H1 (cell line): ENCODE measurements around the gene ELOVL1. TPM values are rescaled to one million over a fixed set of nuclear protein-coding genes. Genes with fewer than 3 reads are reported as not detected.

Experiments used
- CTCF ChIA-PET: fragments of 300-600 bp; sonication (Branson Sonifier 250); formaldehyde crosslinking; loops from one replicate; lab custom pipeline; 2021; ENCODE audit not compliant: partially characterized antibody; lab: Charles Lee
- POLR2A ChIA-PET: fragments of 300-600 bp; sonication (Branson Sonifier 250); formaldehyde crosslinking; loops from one replicate; lab custom pipeline; 2021; ENCODE audit warnings: inconsistent platforms; ENCODE audit not compliant: partially characterized antibody; lab: Charles Lee
- DNase-seq, 2 experiments: peaks; one replicate each; pipeline versions ENCODE4 v3.0.0 to v3.0.0-alpha.2; 2010 to 2022; ENCODE audit warnings: low spot score in 2 of 2, low read depth in 1 of 2, mixed read lengths in 1 of 2
- FAIRE-seq: peaks from 2 replicates; lab custom pipeline; 2011; peaks lifted over from hg19 to GRCh38; lab: Jason Lieb, UNC
- H2AFZ ChIP-seq: 2 replicates; pipeline ENCODE4 v1.8.1; 2012; ENCODE audit warnings: low read length, inconsistent platforms
- H2AK5ac ChIP-seq: 2 replicates; pipeline ENCODE4 v1.6.1; 2013; ENCODE audit warnings: low read depth, low read length
- H2BK120ac ChIP-seq: replicated peaks from 2 replicates; pipeline ENCODE3; 2013; ENCODE audit warnings: low read depth, low read length, inconsistent platforms
- H2BK12ac ChIP-seq: 2 replicates; pipeline ENCODE4 v1.6.1; 2013; ENCODE audit warnings: low read depth, low read length
- H2BK15ac ChIP-seq: 2 replicates; pipeline ENCODE4 v1.6.1; 2013; ENCODE audit warnings: low read length
- H2BK20ac ChIP-seq: 2 replicates; pipeline ENCODE4 v1.6.1; 2013; ENCODE audit warnings: low read length
- H2BK5ac ChIP-seq: 2 replicates; pipeline ENCODE4 v1.6.1; 2013; ENCODE audit warnings: low read depth, low read length
- H3K14ac ChIP-seq: 2 replicates; pipeline ENCODE4 v1.6.1; 2013; ENCODE audit warnings: inconsistent platforms; ENCODE audit not compliant: insufficient read length
- H3K18ac ChIP-seq: 2 replicates; pipeline ENCODE4 v1.6.1; 2013; ENCODE audit warnings: low read length; ENCODE audit errors: extremely low read depth
- H3K23ac ChIP-seq: 2 replicates; pipeline ENCODE4 v1.6.1; 2013; ENCODE audit warnings: inconsistent platforms; ENCODE audit not compliant: insufficient read length
- H3K23me2 ChIP-seq: 2 replicates; pipeline ENCODE4 v1.6.1; 2013; ENCODE audit warnings: low read depth, low read length
- H3K27ac ChIP-seq: 2 replicates; pipeline ENCODE4 v1.6.1; 2011; ENCODE audit warnings: low read depth, low read length, inconsistent platforms
- H3K27me3 ChIP-seq, 4 experiments: replicated peaks in 1 of 4; 1 replicate in 1 of 4; 2 replicates in 3 of 4; pipeline versions ENCODE4 v1.6.1 to v1.8.1; 2011 to 2013; ENCODE audit warnings: low read length in 3 of 4, mild to moderate bottlenecking in 3 of 4, inconsistent platforms in 2 of 4, mixed read lengths in 2 of 4, moderate library complexity in 1 of 4; ENCODE audit not compliant: control insufficient read depth in 3 of 4, insufficient read depth in 3 of 4; ENCODE audit errors: extremely low read depth in 1 of 4
- H3K36me3 ChIP-seq, 4 experiments: 2 replicates each; pipeline versions ENCODE4 v1.6.1 to v1.8.1; 2011 to 2013; ENCODE audit warnings: mild to moderate bottlenecking in 4 of 4, low read length in 3 of 4, moderate library complexity in 2 of 4, control low read depth in 1 of 4, inconsistent platforms in 1 of 4; ENCODE audit not compliant: insufficient read depth in 4 of 4, control insufficient read depth in 2 of 4
- H3K4ac ChIP-seq: replicated peaks from 2 replicates; pipeline ENCODE3; 2013; ENCODE audit warnings: low read length, low read depth, mixed read lengths, inconsistent platforms; ENCODE audit not compliant: insufficient read length
- H3K4me1 ChIP-seq, 4 experiments: replicated peaks in 1 of 4; 1 replicate in 1 of 4; 2 replicates in 3 of 4; pipeline versions ENCODE4 v1.6.1 to v1.8.1; 2011 to 2013; ENCODE audit warnings: low read length in 3 of 4, inconsistent platforms in 2 of 4, mixed read lengths in 1 of 4; ENCODE audit not compliant: insufficient read depth in 4 of 4, control insufficient read depth in 3 of 4
- H3K4me2 ChIP-seq, 2 experiments: 2 replicates each; pipeline versions ENCODE4 v1.6.1 to v1.8.1; 2011 to 2013; ENCODE audit warnings: low read depth in 2 of 2, low read length in 2 of 2, control low read depth in 1 of 2, inconsistent platforms in 1 of 2, mild to moderate bottlenecking in 1 of 2; ENCODE audit not compliant: insufficient read depth in 1 of 2
- H3K4me3 ChIP-seq, 4 experiments: fragments of 200-600, 300-600 bp in 1 of 4; sonication (generic), shearing (Covaris generic), sonication (Bioruptor Twin) in 1 of 4; 2 replicates each; pipeline versions ENCODE4 v1.5.1 to v1.8.1; 2011 to 2016; ENCODE audit warnings: low read length in 4 of 4, low read depth in 3 of 4, control low read depth in 2 of 4, inconsistent platforms in 2 of 4, mild to moderate bottlenecking in 2 of 4, mixed read lengths in 1 of 4, moderate library complexity in 1 of 4; ENCODE audit not compliant: insufficient read depth in 2 of 4; ENCODE audit errors: extremely low read depth in 1 of 4
- H3K56ac ChIP-seq: replicated peaks from 2 replicates; pipeline ENCODE3; 2013; ENCODE audit warnings: low read depth, mild to moderate bottlenecking, mixed read lengths, low read length, inconsistent platforms; ENCODE audit not compliant: insufficient read length
- H3K79me1 ChIP-seq: 2 replicates; pipeline ENCODE4 v1.6.1; 2013; ENCODE audit warnings: low read depth, low read length, control low read depth
- H3K79me2 ChIP-seq, 2 experiments: 2 replicates each; pipeline versions ENCODE4 v1.6.1 to v1.8.1; 2012 to 2013; ENCODE audit warnings: low read length in 2 of 2, mild to moderate bottlenecking in 2 of 2, inconsistent platforms in 1 of 2; ENCODE audit not compliant: insufficient read depth in 2 of 2, control insufficient read depth in 1 of 2
- H3K9ac ChIP-seq, 4 experiments: replicated peaks in 1 of 4; 1 replicate in 1 of 4; 2 replicates in 3 of 4; pipeline versions ENCODE4 v1.6.1 to v1.8.1; 2011 to 2013; ENCODE audit warnings: low read depth in 3 of 4, low read length in 3 of 4, control low read depth in 2 of 4, mild to moderate bottlenecking in 2 of 4, moderate library complexity in 2 of 4, inconsistent platforms in 1 of 4; ENCODE audit errors: extremely low read depth in 1 of 4
- H3K9me3 ChIP-seq, 2 experiments: 2 replicates each; pipeline versions ENCODE4 v1.6.1 to v1.8.1; 2012 to 2013; ENCODE audit warnings: mild to moderate bottlenecking in 2 of 2, moderate library complexity in 2 of 2, control low read depth in 1 of 2, inconsistent platforms in 1 of 2, low read depth in 1 of 2, low read length in 1 of 2, mixed read lengths in 1 of 2; ENCODE audit not compliant: insufficient read depth in 2 of 2
- H4K20me1 ChIP-seq, 2 experiments: replicated peaks in 1 of 2; 2 replicates each; pipeline versions ENCODE3 to v1.8.1; 2011 to 2013; ENCODE audit warnings: inconsistent platforms in 2 of 2, low read length in 2 of 2, mild to moderate bottlenecking in 1 of 2; ENCODE audit not compliant: insufficient read depth in 2 of 2, control insufficient read depth in 1 of 2
- H4K5ac ChIP-seq: 2 replicates; pipeline ENCODE4 v1.6.1; 2013; ENCODE audit warnings: low read length, low read depth, mixed read lengths, inconsistent platforms; ENCODE audit not compliant: insufficient read length
- H4K8ac ChIP-seq: 2 replicates; pipeline ENCODE4 v1.8.0; 2013; ENCODE audit warnings: mild to moderate bottlenecking, moderate library complexity, low read length, inconsistent platforms; ENCODE audit not compliant: insufficient read depth; ENCODE audit errors: extremely low read depth
- H4K91ac ChIP-seq: replicated peaks from 2 replicates; pipeline ENCODE3; 2013; ENCODE audit warnings: low read length, mixed read lengths, inconsistent platforms; ENCODE audit not compliant: insufficient read length
- ATF3 ChIP-seq: IDR thresholded peaks from 2 replicates; pipeline ENCODE4 v1.6.1; 2011; ENCODE audit warnings: low read depth, mild to moderate bottlenecking, low read length; ENCODE audit not compliant: insufficient read depth
- CBX5 ChIP-seq: fragments of 300-800, 300-1000 bp; sonication (generic); IDR thresholded peaks from 2 replicates; pipeline ENCODE4 v1.7.1; 2016; ENCODE audit warnings: antibody characterized with exemption, low read length, low read depth
- CBX8 ChIP-seq: fragments of 300-800, 300-1000 bp; sonication (generic); IDR thresholded peaks from 2 replicates; pipeline ENCODE4 v1.7.1; 2016; ENCODE audit warnings: low read depth, low read length, borderline replicate concordance
- CTBP2 ChIP-seq: IDR thresholded peaks from 2 replicates; pipeline ENCODE4 v1.7.0; 2011; ENCODE audit warnings: borderline replicate concordance, mild to moderate bottlenecking, moderate library complexity, mixed read lengths, low read length; ENCODE audit not compliant: insufficient read depth, insufficient read length
- EGR1 ChIP-seq: IDR thresholded peaks from 2 replicates; pipeline ENCODE4 v1.6.1; 2011; ENCODE audit warnings: low read depth, low read length, borderline replicate concordance
- POU5F1 ChIP-seq: IDR thresholded peaks from 2 replicates; pipeline ENCODE4 v1.6.1; 2011; ENCODE audit warnings: low read depth, mild to moderate bottlenecking, low read length, moderate library complexity
- RXRA ChIP-seq: IDR thresholded peaks from 2 replicates; pipeline ENCODE4 v1.6.1; 2011; ENCODE audit warnings: low read depth, mild to moderate bottlenecking, low read length, moderate library complexity; ENCODE audit not compliant: insufficient read depth
- SIN3A ChIP-seq, 2 experiments: IDR thresholded peaks in 1 of 2; conservative IDR thresholded peaks in 1 of 2; 2 replicates each; pipeline ENCODE4 v1.6.1; 2011 to 2012; ENCODE audit warnings: low read length in 2 of 2, improper control_type of control experiment in 1 of 2, low read depth in 1 of 2, mild to moderate bottlenecking in 1 of 2
- SP2 ChIP-seq: IDR thresholded peaks from 2 replicates; pipeline ENCODE4 v1.6.1; 2012; ENCODE audit warnings: mild to moderate bottlenecking, low read length, inconsistent platforms
- SP4 ChIP-seq: IDR thresholded peaks from 2 replicates; pipeline ENCODE4 v1.6.1; 2012; ENCODE audit warnings: low read length, inconsistent platforms
- TAF1 ChIP-seq: IDR thresholded peaks from 2 replicates; pipeline ENCODE4 v1.6.1; 2011; ENCODE audit warnings: mild to moderate bottlenecking, low read depth, low read length
- TBP ChIP-seq: IDR thresholded peaks from 2 replicates; pipeline ENCODE4 v1.6.1; 2011; ENCODE audit warnings: low read depth, low read length, improper control_type of control experiment
- YY1 ChIP-seq: IDR thresholded peaks from 2 replicates; pipeline ENCODE4 v1.6.1; 2011; ENCODE audit warnings: low read depth, mild to moderate bottlenecking, low read length
- WGBS, 2 experiments: shearing (Covaris generic) in 1 of 2; methylation state at CpG; one replicate each; pipeline versions ENCODE4 v1.1.6 to v1.1.7; 2013 to 2015; ENCODE audit warnings: low lambda C conversion rate in 2 of 2, mixed read lengths in 2 of 2, inconsistent platforms in 1 of 2, low coverage in 1 of 2, missing lambda C conversion rate in 1 of 2; ENCODE audit not compliant: insufficient replicate concordance in 2 of 2, insufficient coverage in 1 of 2, insufficient read length in 1 of 2; ENCODE audit errors: extremely low coverage in 1 of 2, missing lambda C conversion rate in 1 of 2; 5-methylcytosine and 5-hydroxymethylcytosine counted together
- polyA plus RNA-seq, 7 experiments: library from polyadenylated mRNA; depleted of rRNA in 3 of 7; stranded (reverse) in 5 of 7; unstranded in 2 of 7; fragments of >200 nt in 5 of 7; fragments of 200-250 nt in 2 of 7; gene quantifications; 1 replicate in 5 of 7; 2 replicates in 1 of 7; 4 replicates in 1 of 7; pipeline versions ENCODE4 v1.2.1 to v1.2.3, GENCODE V29; 2011 to 2013; ENCODE audit warnings: missing spikeins in 2 of 7, mixed read lengths in 2 of 7
- total RNA-seq: library from RNA; stranded (reverse); fragmentation: NEBNext Ultra II Directional; extraction: Animal tissue kit (Norgen Biotek cat#: 25700); gene quantifications from 2 replicates; pipeline ENCODE4 v1.2.1, GENCODE V29; 2021

ELOVL1 gene
- total and polyA plus RNA-seq, 2 of the 8 experiments (the other 6 are each of a cell fraction or from before 2014, with no cell fraction given): 28.5 to 68.1 TPM

- FAIRE-seq: no peak
- TF ChIP-seq SP4 (no peak), CTBP2 (no peak), YY1 (no peak), ATF3 (no peak), CBX8 (no peak), TBP (no peak), EGR1 (no peak), SIN3A (conservative IDR thresholded peaks at IDR 0.05 in 1 of 2, IDR thresholded peaks at IDR 0.05 in 1 of 2; ENCODE audit: low read depth in 1 of 2, low read length in 2 of 2) (no peak), CBX5 (no peak), SP2 (no peak), RXRA (no peak), TAF1 (no peak), POU5F1 (no peak)
These were observed 15.5 kb downstream of the ELOVL1 start for GRCh38 chr1:43352351-43352705.

More at GRCh38 chr1:43352351-43352705, 15.5 kb downstream of the ELOVL1 start:
- Histone ChIP-seq H3K9ac (no peak overlapping the region), H2BK5ac (peak overlapping the region; percentile 73), H2BK120ac (no peak overlapping the region), H4K8ac (no peak overlapping the region), H3K4me2 (no peak overlapping the region), H3K4ac (no peak overlapping the region), H3K27me3 (peaks cover 0 to 3% (median 0%) of the 10 kb centered on the region in 4 experiments; a peak in 1 of 7 replicates), H3K4me3 (no peak overlapping the region), H3K18ac (no peak overlapping the region), H4K5ac (no peak overlapping the region), H3K14ac (no peak overlapping the region), H2AK5ac (no peak overlapping the region), H3K23ac (no peak overlapping the region), H4K91ac (no peak overlapping the region), H2BK15ac (peak overlapping the region; percentile 53; the same call in 1 of the 2 replicates), H3K23me2 (peaks cover 7% of the 10 kb centered on the region), H3K9me3 (no peaks in the 10 kb centered on the region), H3K56ac (no peak overlapping the region), H4K20me1 (no peaks in the 10 kb centered on the region), H3K79me2 (no peaks in the 10 kb centered on the region), H3K4me1 (peaks cover 4 to 12% (median 8%) of the 10 kb centered on the region in 4 experiments; a peak in 6 of 7 replicates), H3K79me1 (no peaks in the 10 kb centered on the region), H3K36me3 (no peaks in the 10 kb centered on the region), H2BK20ac (peak overlapping the region; percentile 43; the same call in 1 of the 2 replicates), H2AFZ (no peak overlapping the region), H2BK12ac (0 out of 2 replicates have a peak overlapping the region, but pooled peaks have one; percentile 43), H3K27ac (no peak overlapping the region)
- 92% methylated on average over 2 of the region's 2 CpGs; no CpG with 5 or more reads in 1 of the 2 experiments for WGBS, 2 experiments
- CTCF ChIA-PET: interaction anchor here (1.0 kb wide), 1 partner anchor 115 kb away, joined by 3 read pairs; no protein-coding TSS in a partner anchor
- no peak for DNase-seq
- POLR2A ChIA-PET: interaction anchor here (1.5 to 1.6 kb wide), 2 partner anchors 11 to 16 kb away, joined by 6 to 11 read pairs; no protein-coding TSS in a partner anchor
